GM19463 (cell line): ENCODE data around the gene BCAR1.
"Not testable (repeated sequence)": the region's sequence is repeated elsewhere in the genome, so short reads cannot be mapped to it uniquely, and the experiment has no call there.

ENCODE experiments used
- ATAC-seq: cut with Tn5 transposase; IDR thresholded peaks from one replicate; pipeline ENCODE4 v1.9.1; 2021; ENCODE audit warnings: mild to moderate bottlenecking, moderate library complexity; ENCODE audit not compliant: unreplicated experiment

The BCAR1 gene

DNA sequence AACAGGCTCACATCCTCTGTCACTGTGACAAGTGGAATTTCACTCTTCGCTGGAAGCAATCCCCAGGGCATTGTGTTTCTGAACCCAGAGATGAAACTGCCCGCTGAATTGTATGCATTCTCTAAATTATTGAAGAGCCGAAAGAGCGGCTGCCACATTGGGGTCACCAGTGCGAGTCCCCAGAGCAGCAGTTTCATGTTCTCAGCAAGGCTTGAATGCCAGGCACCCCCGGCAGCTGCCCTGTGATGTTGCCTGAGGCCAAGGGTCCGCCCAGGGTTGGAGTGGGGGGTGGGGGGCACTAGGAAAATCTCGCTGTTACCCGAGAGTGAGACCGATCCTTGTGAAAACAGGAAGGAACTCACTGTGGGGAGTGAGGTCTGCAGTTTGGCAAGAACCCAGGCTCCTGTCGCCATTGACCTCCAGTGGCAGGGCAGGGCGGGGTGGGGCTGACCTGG is 20.7 kb upstream of the BCAR1 start:
- peak; percentile 63 for ATAC-seq

DNA sequence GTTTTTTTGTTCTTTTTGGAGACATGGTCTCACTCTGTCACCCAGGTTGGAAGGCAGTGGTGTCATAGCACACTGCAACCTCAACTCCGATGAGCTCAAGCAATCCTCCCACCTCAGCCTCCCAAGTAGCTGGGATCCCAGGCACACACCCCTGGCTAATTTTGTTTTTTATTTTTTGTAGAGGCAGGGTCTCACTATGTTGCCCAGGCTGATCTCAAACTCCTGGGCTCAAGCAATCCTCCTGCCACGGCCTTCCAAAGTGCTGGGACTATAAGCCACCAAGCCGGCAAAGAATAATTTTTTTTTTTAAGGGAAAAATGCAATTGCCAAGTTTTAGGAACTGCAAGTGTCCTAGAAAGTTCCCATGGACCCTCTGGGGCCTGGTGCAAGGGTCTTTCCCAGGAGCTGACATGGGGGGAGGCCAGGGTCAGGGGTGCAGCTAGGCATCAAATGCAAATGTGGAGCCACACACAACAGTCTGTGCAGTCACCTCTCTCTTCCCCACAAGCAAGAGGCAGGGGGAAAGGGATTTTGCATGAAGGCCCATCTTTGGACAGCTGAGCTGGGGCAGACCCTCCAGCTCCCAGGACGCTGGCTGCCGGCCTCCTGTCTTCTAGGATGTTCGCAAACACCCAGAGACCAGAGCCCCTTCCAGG is 20.1 kb upstream of the BCAR1 start:
- peak; percentile 30 for ATAC-seq

DNA sequence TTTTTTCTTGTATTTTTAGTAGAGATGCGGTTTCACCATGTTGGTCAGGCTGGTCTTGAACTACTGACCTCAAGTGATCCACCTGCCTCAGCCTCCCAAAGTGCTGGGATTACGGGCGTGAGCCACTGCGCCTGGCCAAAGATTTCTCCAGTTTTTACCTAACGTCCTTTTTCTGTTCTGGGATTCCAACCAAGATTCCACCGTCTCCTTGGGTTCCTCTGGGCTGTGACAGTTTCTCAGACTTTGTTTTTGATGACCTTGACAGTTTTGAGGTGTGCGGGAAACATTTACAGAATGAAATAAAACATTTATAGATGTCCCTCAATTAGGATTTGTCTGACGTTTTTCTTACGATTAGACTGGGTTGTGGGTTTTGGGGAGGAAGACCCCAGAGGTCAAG is 17.9 kb upstream of the BCAR1 start:
- ATAC-seq: not testable (repeated sequence)

DNA sequence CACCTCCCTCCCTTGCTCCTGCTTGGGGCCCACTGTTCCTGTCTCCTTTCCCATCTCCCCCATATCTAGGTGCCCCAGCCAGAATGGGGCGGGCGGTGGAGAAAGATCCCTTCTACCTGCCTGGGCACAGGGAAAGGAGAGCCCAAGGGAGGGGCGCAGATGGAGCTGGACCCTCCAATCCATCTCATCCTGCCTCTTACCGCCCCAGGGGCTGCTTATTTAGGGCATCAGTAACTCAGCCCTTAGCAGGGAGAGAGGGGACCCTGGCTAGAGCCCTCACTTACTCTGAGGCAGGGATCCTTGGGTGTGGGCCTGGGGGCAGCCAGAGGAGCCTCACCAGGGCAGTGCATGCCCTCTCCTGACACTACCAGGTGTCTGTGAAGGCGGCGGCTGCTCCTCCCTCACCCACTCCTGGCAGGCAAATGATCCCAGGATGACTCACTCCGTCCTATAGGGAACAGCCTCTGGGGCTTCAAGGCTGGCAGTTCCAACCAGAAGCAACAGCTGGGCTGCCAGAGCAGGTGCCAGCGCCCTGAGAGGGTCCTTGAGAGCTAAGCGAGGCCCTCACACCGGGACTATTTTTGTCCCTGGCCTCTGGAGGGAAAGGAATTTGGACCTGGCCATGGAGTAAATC is 16.3 kb upstream of the BCAR1 start:
- ATAC-seq: no peak

DNA sequence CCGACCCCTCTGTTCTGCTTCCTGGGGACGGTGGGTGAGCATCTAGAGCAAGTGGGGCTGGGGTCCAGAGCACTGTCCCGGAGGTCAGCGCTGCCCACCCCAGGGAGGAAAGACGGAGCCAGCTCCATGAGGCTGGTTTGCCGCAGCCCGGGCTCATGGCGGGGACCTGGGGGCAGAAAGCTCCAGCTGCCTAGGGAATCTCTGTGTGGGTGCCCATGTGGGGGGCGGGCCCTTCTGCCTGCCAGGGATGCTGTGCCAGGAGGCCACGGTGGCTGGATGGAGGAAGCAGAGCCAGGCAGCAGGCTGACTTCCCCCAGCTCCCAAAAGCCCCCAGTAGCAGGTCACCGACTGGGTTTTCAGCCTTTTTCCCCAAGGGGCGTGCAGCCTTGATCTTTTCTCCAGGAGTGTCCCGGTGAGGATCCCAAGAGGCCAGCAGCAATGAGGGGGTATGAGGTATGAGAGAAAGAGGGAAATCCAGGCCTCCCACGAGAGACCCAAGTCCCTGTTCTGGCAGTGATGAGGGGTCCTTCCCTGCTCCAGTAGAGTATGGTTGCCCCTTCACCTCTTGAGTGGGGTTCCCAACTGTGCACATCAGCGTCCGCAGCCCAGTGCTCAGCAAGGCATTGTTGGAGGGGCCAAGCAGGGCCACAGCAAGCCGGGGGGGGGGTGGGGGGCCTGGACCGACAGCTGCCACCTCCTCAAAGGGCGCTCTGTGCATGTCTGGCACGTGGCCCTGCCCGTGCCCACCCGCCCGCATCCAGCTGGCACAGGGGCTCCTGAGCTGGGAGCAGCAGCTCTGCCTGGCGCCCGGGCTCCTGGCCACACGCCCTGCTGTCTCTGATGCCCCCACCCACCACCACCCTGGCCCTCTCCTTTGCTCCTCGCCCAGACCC is 15.6 kb upstream of the BCAR1 start:
- no peak for ATAC-seq

DNA sequence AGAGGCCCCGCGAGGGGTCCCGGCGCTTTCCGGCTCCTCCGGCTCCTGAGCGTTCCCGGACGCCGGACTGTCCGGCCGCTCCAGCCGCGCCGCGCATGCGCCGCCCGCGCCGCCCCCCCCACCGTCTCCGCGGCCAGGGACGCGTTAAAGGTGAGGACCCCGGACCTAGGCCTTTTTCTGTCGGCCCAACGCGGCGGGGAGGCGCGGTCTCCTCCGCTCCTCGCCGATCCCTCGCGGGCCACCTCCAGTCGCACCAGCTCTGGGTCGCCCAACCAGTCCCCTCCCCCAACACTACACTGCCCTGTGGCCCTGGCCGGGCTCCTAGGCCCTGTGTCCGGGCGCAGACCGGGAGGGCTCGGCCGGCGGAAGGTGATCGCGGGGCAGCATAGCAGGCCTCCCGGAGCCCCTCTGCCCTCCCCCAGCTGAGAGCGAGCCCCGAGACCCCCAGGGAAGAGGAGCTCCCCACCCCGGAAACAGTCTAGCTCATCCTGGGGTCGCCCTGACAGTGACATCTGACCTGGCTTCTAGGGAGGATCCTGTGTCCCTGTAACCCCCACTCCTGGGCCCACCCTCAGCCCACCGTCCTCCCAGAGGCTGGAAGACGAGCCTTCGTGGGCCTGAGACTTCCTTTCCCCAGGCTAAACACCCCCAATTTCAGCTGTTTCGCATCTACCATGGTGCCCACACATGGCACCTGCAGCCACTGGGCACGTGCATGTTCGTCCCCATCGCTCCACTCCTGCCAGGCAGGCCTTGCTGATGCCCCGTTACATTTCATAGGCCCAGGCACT is 14.7 kb upstream of the BCAR1 start:
- ATAC-seq: peak; percentile 75

DNA sequence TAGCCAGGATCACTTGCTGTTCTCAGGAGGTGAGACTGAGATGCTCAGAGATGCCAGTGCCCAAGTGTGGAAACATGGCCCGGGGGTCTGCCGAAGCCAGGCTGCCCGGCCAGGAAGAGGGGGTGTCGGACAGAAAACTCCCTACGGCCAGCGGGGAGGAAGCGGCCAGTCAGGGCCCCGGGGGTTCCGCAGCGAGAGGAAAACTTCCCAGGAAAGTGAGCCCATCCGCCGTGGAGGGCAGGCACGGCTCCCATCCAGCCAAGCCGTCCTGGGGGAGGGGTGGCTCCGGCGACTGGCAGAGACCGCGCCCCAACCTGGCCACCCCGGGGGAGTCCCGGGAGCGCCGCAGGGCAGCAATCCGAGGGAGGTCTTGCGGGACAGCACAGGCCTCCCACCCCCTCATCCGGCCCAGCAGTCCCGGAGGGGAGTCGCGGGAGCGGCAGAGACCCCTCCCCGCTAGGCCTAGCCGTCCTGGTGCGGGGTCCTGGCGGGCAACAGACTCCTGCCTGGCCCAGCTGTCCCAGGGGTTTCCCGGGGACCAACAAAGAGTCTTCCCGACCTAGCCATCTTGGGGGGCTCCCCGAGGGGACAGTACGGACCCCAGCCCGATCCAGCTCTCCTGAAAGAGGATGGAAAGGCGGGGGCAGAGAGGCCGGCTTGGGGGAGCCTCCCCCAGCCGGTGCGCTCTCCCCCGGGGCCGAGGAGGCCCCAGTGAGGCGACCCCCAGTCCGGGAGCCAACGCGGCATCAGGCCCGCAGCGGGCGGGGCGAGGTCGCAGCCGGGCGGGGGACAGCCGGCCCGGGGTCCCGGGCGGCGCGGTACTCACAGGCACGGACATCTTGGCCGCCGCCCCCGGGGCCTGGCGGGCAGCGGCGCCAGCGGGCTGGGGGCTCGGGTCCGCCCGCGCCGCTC is 13.8 kb upstream of the BCAR1 start:
- ATAC-seq: peak; percentile 30

DNA sequence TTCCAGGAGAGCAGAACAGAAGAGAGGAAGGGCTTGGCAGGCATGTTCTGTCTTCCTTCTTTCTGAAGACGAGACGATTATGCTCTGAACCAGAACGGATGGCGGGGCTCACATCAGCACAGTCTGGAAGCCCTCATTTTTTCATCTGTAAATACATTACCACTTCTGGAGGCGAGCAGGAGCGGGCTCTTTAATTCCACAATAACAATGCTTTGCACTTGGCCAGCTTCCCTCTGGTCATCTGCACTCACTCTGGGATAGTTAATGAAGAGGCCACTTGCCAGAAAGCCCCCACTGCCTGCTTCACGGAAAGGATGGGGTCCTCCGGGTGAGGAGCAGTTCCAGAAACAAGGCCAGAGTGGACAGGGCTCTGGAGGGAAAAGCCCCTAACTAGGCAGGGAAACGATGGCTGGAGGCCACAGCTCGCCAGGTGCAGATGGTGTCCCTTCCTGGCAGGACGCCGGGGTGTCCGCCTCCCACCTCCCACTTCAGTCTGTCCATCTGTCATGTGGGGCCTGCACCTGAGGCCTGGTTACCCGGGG is 13.1 kb upstream of the BCAR1 start:
- ATAC-seq: no peak

DNA sequence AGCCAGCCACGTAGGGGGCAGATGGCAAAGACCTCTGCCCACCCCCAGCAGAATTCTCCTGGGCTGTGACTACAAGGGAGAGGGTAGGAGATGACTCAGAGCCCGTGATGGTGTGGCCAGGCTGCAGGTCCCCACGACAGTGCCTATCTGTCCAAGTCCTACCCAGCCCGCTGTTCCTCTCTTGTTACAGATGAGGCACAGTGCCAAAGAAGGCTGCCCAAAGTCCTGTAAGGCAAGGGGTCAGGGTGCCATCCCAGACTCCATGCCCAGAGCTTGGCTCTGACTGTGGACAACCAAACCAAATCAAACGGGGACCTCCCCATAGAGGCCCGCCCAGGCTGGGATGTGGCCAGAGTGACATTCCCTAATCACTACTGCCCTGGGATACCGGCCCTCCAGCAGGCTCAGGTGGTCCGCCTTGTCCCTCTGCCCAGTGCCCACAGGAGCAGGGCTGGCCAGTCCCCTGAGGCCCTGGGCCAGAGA is 12.6 kb upstream of the BCAR1 start:
- ATAC-seq: no peak

DNA sequence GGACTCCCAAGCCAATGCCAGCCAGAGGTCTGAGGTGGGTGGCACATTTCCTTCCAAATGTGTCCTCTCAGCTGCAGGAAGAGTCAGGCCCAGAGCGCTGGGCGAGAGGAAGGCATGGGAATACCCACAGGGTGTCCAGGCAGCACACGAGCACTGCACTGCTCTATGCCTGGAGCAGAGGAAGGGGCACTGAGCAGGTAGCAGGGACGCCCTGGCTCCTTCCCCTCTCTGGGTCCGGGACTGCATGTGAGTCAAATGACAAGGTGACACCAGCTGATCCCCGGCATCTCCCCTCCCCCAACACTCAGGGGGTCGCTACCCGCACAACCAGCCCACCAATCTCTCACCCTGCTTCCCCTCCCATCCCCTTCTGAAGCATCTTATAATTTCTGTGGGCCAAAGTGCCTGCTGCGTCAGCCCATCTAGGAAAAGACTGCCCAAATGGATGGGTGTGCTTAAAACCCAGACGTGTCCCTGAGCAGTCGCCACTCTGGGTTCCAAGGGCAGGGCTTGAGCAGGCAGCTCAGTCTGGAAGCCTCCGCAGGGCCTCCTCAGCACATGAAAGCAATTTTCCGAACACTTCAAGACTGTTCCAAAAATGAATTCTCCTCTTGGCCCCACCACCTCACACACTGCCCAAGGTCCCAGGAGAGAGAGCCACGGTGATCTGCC is 12.0 kb upstream of the BCAR1 start:
- no peak for ATAC-seq

DNA sequence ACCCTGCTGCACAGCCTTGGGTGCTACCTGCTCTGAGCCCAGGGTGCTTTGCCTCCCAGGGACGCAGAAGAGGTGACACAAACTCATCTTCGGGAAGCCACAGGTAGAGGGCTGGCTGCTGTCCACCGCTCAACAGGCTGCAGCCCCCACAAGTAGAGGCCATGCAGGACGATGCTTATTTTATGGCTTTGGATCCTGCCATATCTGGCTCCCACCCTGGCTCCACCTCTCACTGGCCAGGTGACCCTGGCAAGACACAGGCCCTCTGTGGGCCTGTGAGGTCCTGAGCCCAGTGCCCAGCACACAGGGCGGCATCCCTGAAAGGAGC is 11.3 kb upstream of the BCAR1 start:
- ATAC-seq: no peak

DNA sequence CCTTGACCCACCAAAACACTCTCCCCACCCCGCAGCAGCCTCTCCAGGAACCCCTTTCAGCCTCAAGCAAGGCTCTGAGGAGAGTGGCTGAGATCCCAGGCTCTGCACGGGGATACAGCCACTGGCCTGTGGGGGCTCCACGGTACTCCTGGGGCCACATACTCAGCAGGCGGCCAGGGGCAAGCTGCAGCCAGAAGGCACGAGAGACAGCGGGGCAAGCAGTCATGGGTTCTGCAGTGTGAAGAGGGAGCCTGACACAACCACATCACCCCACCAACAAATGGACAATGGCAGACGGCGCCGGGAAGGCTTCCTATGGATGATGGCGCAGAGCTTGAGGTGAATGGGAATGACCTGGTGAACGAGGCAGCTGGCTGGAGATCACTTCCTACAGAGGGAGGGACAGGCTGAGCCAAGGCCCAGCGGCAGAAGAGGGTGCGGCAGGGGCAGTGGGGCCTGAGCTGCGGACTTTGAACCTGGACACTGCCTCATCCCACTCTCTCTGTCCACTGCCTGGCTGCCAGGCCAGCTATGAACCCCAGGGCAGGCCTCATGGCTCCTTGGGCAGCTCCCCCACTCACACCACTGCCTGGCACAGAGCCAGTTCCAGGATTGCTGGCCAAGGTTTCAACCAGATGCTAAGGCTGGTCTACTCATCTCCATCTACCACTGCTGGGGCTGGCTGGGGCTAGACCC is 10.8 kb upstream of the BCAR1 start:
- ATAC-seq: no peak

DNA sequence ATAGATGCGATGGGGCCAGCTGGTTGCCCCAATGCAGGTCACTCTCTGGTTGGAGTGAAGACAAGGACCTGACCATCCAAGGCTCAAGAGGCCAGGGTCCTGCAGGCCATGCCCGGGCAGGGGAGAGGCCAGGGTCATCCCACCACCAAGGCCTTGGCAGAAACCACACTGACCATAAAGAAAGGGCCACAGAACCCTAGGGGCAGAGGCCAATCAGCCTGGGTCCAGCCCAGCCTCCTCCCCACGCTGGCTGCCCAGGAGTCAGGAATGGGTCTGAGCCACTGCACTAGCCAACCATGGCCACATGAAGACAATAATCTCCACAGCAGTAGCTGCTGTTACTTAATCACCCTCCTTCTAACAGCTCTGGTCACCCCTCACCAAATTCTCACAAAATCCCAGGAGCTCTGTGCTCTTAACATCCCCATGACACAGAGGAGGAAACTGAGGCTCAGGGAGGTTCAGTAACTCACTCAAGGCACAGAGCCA is 10.2 kb upstream of the BCAR1 start:
- ATAC-seq: no peak

DNA sequence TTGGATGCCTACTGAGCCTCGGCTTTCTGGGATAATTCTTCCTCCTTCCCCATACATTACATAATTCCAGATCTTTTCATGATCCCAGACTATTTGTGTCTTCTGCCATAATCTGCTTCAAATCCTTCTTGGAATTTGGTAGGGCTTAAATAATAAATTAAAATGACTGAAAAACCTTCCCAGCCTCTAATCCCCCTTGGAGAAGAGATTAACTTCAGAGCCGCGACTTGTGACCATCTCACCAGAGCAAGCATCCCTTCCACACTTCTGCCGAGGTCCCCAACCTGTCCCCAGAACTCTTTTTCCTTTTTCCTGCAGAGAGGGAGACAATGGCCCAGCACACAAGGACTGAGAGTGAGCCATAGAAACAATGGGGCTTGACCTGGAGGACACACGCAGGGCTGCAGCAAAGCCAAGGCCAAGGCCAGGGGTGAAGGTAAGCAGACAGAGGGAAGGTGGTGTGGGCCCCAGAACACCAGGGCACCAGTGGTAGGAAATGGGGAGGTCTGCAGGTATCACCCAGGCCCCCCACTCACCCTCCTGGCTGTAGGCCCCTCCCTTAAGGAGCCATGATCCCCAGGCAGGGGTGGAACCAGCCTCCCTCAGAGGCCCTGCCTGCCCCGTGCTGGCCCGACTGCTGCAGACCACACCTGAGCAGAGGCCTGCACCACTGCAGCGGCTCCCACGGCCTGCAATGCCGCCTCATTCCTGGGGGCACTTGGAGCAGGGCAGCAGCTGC is 9.6 kb upstream of the BCAR1 start:
- ATAC-seq: no peak

DNA sequence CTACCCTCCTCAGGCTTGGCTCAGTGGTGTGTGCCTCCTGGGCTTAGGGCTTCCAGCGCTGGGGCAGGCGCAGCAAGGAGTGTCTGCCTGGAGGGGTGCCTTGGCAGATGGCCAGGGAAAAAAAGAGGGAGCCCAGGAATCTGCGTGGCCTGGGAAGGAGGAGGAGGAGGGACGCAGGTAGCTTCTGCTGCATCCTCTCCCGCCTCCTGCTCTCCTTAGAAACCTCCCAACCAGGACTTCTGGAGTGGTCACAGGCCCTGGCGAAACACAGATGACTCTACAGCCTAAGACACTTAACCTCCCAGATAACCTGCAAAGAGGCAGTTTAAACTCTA is 7.3 kb upstream of the BCAR1 start:
- ATAC-seq: no peak

DNA sequence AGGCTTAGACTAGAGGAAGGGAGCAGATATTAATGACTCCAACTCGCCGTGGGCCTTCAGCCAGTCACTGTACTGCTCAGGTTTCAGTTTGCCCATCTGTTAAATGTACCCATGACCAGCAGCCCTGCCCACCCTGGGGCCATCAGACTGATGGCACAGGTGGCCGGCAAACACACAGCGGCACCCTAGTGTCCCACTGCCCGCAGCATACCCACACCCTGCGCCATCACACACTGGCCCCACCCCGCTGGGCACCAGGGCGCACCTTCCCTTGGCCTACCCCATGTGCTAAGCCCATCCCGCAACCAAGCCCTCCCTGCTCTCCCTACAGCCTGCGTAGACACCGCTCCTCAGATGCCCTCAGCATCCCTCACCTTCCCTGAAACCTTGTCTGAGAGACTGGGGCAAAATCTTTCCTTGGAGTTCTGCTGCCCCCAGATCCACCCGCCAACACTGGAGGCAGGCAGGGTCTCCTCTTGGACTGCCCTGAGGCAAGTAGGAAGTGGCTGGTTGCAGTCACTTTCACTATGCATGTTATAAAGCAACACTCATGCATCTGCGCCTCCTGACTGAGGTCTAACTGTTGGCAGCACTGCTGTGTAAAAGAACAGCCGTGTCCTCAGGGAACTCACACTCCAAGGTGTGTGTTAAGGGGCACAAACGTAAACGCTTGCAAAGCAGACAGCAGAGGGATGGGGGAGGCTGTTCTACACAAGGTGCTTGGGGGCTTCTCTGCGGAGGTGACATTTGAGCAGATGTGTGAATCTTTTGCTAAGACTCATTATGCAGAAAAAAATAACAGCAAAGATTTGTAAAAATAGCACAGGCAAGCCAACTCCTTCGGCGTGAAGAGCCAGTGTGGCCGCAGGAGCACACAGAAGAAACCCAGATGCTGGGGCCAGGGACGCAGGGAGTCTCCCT is 6.7 kb upstream of the BCAR1 start:
- no peak for ATAC-seq
